IPS-18a (cell line): ENCODE results near the gene STON2.

ENCODE experiments used
- H3K27ac ChIP-seq: one replicate; pipeline ENCODE4 v1.5.1; 2013; ENCODE audit warnings: low read length
- H3K27me3 ChIP-seq: one replicate; pipeline ENCODE4 v1.6.1; 2013; ENCODE audit warnings: mild to moderate bottlenecking, low read length; ENCODE audit not compliant: control insufficient read depth, insufficient read depth
- H3K36me3 ChIP-seq: one replicate; pipeline ENCODE4 v1.6.1; 2013; ENCODE audit warnings: low read depth, low read length; ENCODE audit not compliant: control insufficient read depth
- H3K4me1 ChIP-seq: one replicate; pipeline ENCODE4 v1.6.1; 2013; ENCODE audit warnings: low read depth, low read length; ENCODE audit not compliant: control insufficient read depth
- H3K4me3 ChIP-seq: one replicate; pipeline ENCODE4 v1.5.1; 2013; ENCODE audit warnings: low read length
- H3K9ac ChIP-seq: one replicate; pipeline ENCODE4 v1.6.1; 2013; ENCODE audit warnings: mild to moderate bottlenecking, low read length, moderate library complexity
- H3K9me3 ChIP-seq: one replicate; pipeline ENCODE4 v1.6.1; 2013; ENCODE audit warnings: low read depth, low read length; ENCODE audit not compliant: control insufficient read depth

The STON2 gene

DNA sequence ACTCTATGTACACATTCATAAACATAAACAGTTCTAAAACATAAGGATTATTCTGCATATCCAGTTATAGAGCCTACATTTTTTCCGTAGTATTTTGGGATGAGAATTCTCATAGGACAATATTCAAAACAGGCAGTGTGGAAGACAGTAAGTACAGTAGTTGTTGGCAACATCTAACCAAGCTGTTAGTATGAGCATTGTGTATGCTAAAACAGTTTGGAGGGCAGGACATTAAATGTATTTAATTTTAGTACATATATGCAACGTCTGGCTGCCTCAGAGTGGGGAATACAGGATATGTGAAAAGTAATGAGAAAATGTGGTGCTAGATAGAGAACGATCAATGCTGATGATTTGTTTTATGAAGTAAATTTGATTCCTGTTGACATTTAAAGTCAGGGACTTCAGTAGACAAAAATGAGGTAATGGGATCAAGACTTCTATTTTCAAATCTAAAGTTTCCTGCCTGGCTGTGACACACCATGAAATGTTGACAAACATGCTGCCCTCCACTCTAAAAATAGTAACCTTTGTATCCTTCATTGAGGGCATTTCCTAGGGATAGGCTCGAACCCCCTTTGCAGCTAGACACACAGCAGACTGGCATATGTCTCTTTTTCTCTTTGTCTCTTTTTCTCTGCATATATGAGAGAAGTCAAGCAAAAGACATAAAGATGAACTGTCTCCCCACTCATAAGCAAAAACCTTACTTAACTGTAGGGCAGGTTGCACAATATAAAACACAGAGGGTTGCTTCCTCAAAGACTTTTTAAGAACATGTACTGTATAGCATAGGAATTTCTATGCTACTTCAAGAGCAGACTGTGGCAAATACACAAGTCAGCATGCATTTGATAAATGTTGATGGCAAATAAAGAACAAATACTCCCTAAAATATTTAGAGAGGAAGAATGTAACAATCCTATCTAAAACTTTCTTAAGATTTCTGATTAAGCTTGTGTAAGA, 103.9 kb downstream of the STON2 start:
- Histone ChIP-seq H3K27ac (no peak overlapping the region), H3K9me3 (no peaks in the 10 kb centered on the region), H3K36me3 (no peaks in the 10 kb centered on the region), H3K4me1 (no peaks in the 10 kb centered on the region), H3K27me3 (no peaks in the 10 kb centered on the region), H3K9ac (no peak overlapping the region), H3K4me3 (no peak overlapping the region)

DNA sequence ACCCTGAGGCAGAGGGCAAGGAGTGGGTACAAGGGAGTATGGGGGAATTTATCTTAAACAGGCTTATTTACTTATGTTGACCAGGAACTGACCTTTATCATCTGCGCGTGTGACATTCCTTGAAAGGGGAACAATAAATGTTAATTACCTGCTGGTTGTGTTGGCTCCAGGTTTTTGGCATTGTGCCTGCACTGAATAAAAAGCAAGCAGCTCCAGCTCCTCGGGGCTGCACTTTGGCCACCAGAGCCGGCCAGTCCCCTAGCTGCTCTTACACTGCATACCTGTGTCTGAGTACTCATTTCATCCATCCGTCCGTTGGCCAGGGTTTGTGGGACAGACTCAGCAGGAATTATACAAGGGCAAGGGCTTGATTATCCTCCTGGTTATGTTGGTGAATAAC, 110.6 kb downstream of the STON2 start:
- Histone ChIP-seq H3K27ac (no peak overlapping the region), H3K36me3 (no peaks in the 10 kb centered on the region), H3K9me3 (no peaks in the 10 kb centered on the region), H3K9ac (no peak overlapping the region), H3K27me3 (no peaks in the 10 kb centered on the region), H3K4me1 (peaks cover 5% of the 10 kb centered on the region), H3K4me3 (no peak overlapping the region)

DNA sequence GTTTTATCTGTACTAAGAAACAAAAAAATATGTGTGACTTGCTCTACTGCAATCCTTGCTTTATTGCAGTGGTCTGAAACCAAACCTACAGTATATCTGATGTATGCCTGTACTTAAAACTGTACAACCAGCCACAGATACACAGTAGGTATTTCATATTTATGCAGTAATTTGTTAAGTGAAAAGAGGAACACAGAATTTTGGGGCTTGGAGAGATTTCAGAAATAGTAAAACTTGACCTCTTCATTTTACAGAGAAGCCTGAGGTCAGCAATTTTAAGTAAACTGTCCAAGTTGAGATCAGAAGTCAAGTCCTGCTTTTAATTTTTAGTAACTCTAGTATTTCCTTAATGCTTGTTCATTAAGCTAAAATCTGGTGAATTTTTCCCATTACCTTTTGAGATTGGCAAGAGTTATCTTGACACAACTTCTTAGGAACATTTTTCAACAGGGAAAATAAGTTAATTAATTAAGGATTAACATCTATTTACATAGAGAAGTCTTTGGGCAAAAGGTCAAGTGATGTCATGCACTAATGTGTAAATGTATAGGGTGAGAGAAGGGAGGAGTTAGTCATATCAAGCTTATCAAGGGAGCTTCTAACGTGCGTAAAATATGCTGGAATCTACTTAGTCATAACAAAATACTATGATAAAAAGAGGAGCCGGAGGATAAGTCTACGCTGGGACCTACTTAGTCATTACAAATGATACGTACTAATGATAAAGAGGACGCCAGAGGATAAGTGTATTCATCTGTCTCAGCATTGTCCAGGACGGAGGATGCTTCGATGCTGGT, 113.4 kb downstream of the STON2 start:
- peaks cover 20% of the 10 kb centered on the region for H3K4me1 ChIP-seq
- H3K4me3 ChIP-seq: no peak overlapping the region
- no peaks in the 10 kb centered on the region for H3K9me3 ChIP-seq
- no peaks in the 10 kb centered on the region for H3K36me3 ChIP-seq
- H3K9ac ChIP-seq: no peak overlapping the region
- no peaks in the 10 kb centered on the region for H3K27me3 ChIP-seq
- no peak overlapping the region for H3K27ac ChIP-seq

DNA sequence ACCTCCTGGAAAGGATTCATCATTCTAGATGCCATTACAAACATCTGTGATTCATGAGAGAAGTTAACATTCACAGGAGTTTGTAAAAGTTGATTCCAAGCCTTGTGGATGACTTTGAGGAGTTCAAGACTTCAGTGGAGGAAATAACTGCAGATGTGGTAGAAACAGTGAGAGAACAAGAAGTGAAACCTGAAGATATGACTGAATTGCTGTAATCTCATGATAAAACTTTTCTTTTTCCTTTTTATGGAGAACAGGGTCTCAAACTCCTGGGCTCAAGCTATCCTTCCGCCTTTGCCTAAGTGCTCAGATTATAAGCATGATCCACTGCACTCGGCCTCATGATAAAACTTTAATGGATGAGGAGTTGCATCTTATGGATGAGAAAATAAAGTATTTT, 114.9 kb downstream of the STON2 start:
- Histone ChIP-seq H3K9ac (no peak overlapping the region), H3K27me3 (no peaks in the 10 kb centered on the region), H3K27ac (no peak overlapping the region), H3K4me1 (peaks cover 29% of the 10 kb centered on the region), H3K4me3 (no peak overlapping the region), H3K36me3 (no peaks in the 10 kb centered on the region), H3K9me3 (no peaks in the 10 kb centered on the region)

DNA sequence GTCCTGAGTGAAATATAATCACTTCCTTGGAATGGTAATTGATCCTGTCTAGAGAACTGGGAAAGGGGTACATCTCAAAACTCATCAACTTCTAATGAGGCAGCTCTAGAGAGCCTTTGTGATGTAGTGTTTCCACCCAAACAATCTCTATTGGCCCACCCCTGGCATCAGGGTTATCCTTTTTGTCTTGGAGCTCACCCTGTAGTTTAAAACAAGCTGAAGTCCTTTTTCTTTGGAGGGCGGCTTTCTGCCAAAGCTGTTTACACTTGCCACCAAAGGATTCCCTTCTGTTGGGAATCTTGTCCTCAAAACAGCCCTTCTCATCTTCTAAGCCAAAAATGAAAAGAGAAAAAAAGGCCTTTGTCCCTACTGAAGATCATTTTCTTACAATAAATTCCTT, 118.8 kb downstream of the STON2 start:
- no peaks in the 10 kb centered on the region for H3K9me3 ChIP-seq

GRCh38 chr14:81280136-81280791, 119.9 kb downstream of the STON2 start:
- Histone ChIP-seq H3K9ac (no peak overlapping the region), H3K4me3 (no peak overlapping the region), H3K36me3 (peaks cover 20% of the 10 kb centered on the region), H3K4me1 (peaks cover 29% of the 10 kb centered on the region), H3K27me3 (no peaks in the 10 kb centered on the region), H3K27ac (no peak overlapping the region), H3K9me3 (no peaks in the 10 kb centered on the region)

More for the DNA sequence above, 118.8 kb downstream of the STON2 start:
- Histone ChIP-seq H3K4me3 (no peak overlapping the region), H3K4me1 (peaks cover 29% of the 10 kb centered on the region), H3K27me3 (no peaks in the 10 kb centered on the region), H3K27ac (no peak overlapping the region), H3K36me3 (peaks cover 14% of the 10 kb centered on the region), H3K9ac (no peak overlapping the region)

DNA sequence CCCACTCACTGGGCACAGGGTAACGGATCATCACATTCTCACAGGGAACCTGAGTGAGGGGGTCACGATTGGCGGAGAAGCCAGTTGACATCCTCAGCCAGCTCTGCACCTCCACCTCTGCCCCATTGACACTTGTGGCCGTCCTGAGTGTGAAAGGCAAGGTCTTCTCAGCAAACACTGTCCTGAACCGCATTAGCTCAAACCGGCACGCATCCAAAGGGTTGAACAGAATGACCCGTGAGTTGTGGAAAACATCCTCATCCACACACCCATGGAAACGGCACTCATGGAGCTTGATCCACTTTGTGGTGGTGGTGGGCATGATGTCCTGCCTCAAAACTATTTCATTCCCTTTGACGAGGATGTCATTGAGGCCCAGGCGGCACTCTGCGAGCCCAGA, 123.0 kb downstream of the STON2 start:
- peaks cover 14% of the 10 kb centered on the region for H3K4me1 ChIP-seq
- H3K36me3 ChIP-seq: peaks cover 20% of the 10 kb centered on the region
- H3K9me3 ChIP-seq: no peaks in the 10 kb centered on the region
- no peak overlapping the region for H3K4me3 ChIP-seq
- no peaks in the 10 kb centered on the region for H3K27me3 ChIP-seq
- H3K9ac ChIP-seq: no peak overlapping the region
- no peak overlapping the region for H3K27ac ChIP-seq

DNA sequence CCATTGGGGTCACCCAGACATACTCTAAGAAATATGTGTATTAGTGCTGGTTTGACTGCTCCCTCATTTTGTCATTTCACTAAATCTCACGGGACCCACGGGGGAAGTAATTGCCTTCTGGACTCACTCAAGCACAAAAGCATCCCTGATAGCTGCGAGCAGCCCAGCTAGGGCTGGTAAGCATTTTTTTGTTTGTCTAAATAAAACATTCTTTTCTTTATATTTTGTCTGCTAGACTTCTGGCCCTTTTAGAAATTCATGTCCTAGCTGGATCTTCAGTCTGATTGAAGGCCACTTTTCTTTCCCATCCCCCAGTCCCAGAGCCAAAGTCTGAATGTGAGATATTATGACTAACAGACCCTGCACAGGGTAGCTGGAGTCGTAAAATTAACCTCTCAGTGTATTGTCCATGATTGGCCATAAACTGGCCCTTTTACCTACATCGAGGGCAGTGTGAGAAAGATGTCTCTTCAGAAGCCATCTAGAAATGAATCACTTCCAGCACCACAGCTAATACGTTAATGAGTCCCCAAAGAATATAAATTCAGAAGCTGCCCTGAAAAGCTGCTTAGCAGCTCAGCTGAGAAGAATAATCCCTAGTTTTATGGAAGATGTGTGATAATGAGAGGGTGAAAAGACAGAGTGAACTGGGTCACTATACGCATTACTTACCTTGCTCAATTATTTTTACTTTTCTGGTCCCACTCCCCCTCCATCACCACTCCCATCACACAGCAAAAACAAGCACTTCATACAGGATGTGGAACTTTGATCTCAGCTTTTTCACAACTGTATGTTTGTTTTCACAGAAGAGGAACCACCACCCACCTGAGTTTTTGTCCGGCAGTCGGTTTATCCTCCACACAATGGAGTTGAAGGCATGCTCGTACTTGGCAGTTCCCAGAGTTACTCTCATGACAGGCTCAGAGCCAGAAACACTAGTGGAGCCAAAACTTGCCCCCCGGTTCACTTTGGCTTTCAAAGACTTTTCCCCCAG, 123.8 kb downstream of the STON2 start:
- H3K9ac ChIP-seq: no peak overlapping the region
- H3K4me1 ChIP-seq: peaks cover 7% of the 10 kb centered on the region
- H3K27ac ChIP-seq: no peak overlapping the region
- H3K27me3 ChIP-seq: no peaks in the 10 kb centered on the region
- peaks cover 20% of the 10 kb centered on the region for H3K36me3 ChIP-seq
- no peaks in the 10 kb centered on the region for H3K9me3 ChIP-seq
- H3K4me3 ChIP-seq: no peak overlapping the region

DNA sequence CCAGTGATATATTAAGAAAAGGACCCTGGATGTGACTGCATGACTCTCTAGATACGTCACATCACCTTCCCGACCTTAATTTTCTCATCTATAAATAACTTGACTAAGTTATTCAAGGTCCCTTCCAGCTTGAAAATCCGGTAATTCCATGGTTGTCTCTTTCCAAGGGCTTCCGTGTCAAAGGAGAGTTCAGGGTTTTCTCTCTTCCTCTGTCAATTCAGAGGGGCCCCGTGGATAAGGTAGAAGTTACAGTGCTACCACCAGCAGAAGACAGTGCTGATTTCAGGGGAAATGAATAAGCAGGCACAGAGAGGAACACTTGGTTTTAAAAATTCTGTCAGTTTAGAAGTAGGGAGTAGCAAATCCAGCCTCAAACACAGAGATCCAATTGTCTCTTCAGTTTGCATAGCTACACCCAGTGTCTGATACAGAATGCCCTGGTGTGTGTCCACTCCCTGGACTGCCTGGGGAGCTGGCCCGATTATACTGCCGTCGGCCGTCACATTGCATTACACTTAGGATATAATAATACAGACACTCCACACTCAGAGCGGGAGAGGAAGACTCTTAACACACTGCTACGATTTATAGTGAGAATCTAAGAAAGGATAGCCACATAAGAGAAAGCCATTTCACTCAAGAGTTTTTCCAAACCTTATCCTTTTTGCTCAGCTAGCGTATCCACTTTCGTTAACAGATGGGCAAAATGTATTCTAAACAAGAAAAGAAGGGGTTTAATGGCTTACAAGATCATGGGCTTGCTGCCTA, 124.6 kb downstream of the STON2 start:
- H3K27me3 ChIP-seq: no peaks in the 10 kb centered on the region
- H3K4me1 ChIP-seq: peaks cover 2% of the 10 kb centered on the region
- H3K4me3 ChIP-seq: no peak overlapping the region
- H3K36me3 ChIP-seq: peaks cover 20% of the 10 kb centered on the region
- H3K9me3 ChIP-seq: no peaks in the 10 kb centered on the region
- no peak overlapping the region for H3K27ac ChIP-seq
- no peak overlapping the region for H3K9ac ChIP-seq

DNA sequence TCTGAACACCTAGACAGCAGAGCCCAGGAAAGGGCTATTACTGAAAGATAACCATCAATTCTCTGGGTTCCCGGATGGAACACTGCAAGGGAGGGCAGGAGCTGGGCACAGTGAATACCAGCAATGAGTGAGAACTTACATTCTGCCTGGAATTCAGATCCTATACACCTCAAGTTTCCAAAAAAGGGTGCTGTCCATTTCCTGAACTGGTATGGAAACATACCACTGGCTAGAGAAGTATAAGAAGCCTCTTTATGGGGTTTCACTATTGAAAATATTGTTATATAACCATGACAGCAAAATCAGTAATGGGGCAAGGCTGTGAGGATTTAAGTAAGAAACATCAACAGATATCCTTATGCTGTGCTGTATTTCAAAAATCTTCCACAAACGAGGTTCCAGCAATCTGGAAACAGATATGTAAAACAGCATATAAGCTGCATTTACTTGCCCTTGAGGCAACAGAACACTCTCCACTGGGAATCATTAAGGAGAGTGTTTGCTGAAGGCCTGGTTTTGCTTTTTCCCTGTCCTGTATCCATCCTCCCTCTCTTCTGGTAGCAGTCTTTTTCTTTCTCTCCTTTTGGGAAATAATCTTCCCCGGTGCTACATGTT, 126.1 kb downstream of the STON2 start:
- Histone ChIP-seq H3K4me3 (no peak overlapping the region), H3K36me3 (peaks cover 20% of the 10 kb centered on the region), H3K4me1 (peaks cover 2% of the 10 kb centered on the region), H3K9ac (no peak overlapping the region), H3K27me3 (no peaks in the 10 kb centered on the region), H3K9me3 (no peaks in the 10 kb centered on the region), H3K27ac (no peak overlapping the region)
